NCI-H2029 (cell line): ENCODE data around the gene CCDC180.
"Not testable (repeated sequence)": the region's sequence is repeated elsewhere in the genome, so short reads cannot be mapped to it uniquely, and the experiment has no call there.

Experiments used
- DNase-seq: peaks from one replicate; lab custom pipeline; 2025; lab: John Stamatoyannopoulos, UW

The CCDC180 gene

DNA sequence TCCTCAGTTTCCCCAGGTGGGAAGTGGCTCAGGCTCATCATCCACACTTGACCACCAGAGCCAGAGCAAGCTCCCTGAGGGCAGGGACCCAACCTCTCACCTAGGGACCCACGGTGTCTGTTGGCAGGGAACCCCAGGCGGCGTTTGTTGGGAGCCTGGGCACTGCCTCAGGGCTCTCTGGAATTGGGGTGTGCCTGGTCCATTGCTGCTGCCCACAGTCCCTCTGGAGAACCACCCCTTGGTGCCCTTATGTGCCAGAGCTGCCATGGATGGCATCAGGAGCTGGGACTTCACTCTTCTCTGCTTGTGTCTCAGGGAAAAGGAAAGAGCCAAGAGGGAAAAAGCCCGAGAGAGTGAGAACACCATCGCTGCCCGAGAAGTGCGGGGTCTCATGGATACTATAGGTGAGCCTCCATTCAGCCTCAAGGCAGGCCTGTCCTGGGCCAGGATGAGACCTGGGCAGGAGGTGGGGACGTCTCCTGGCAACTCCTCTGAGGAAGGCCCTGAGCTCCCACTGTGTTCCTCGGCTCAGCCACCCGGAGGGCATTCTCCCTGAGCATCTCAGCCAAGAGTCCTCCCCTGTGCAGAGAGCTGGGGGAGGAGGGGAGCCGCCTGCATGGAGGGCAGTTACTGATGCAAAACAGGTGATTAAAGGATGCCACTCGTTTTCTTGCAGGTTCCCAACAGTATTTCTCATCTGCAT lies 4.5 kb downstream of the CCDC180 start:
- no peak for DNase-seq

DNA sequence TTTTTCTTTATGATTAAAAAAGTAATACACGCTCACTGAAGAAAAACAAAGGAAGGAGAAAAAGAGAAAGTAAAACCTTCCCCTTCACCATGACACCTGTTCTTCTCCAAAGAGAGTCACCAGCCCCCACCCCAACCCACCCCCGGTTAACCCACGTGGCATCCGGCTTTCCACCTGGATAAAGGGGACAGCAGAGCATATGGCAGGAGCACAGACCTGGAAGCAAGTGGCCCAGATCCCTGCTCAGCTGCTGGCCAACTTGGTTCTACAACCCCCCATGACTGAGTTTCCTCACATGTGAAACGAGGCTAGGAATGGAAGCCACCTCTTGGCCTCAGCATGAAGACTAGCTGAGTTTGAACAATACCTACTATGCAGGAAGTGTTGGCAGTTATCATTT lies 5.1 kb downstream of the CCDC180 start:
- DNase-seq = no peak

DNA sequence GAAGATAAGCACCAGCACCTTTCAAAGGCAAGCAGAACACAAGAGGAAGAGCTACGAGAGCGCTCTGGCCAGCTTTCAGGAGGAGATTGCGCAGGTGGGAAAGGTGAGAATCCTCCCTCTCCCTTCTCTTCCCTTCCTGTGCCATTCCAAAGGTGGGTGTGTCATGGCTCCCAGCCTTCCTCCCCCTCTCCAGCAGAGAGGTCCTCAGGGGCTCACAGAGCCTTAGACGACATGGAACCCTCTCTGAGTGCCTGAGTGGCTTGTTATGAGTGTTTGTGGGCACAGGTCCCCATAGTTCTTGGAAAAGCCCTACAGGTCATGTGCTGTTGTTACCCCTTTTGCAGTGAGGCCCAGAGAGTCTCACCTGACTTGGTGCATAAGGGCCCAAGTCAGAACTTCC lies 5.8 kb downstream of the CCDC180 start:
- DNase-seq = no peak

DNA sequence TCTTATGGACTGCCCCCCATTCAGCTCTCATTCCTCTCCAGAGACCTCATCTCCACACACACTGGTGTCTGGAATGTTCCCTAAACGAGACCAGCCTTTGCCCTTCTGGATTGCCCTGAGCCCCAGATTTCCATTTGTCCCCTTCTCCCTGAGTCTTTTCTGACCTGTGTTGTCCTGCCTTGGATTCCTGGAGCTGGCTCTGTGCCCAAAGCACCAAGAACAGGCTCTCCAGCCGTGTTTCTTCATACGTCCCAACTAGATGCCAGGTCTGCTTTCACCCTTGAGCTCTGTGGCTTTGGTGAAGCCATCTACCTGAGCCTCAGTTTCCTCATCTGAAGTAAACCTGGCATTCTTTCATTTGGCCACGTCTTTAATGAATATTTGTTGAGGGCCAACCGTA lies 6.3 kb downstream of the CCDC180 start:
- no peak for DNase-seq

DNA sequence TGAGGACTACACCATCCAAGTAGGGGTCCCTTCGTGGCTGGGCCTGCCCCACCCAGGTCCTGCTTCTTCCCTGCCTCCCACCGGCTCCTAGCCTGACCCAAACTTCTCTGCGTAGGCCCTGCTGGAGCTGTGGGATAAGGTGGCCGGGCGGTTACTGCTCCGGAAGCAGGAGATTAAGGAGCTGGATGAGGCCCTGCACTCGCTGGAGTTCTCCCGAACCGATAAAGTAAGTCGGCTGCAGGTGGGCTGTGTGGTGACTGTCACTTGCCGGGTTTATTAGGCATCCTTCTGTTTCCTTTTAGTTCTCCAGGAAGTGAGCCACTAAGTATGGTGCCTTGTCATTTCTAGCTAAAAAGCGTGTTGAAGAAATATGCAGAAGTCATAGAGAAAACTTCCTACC lies 7.0 kb downstream of the CCDC180 start:
- no peak for DNase-seq

DNA sequence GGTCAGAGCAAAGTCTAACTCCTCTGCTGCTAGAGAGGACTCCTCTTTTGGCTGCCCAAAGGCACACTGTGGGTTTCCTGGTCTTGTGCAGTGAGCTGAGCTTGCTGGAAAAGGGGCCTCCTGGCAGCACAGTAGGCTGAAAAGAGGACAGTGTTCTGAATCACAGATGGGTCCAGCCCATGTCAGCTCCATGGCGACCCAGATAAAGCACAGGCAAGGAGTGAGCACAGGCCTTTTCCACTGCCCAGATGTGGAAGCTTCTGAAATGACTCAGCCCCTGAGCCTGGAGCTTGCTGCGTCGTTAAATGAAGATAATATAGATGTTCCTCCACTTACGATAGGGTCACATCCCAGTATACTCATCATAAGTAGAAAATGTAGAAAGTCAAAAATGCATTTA lies 8.1 kb downstream of the CCDC180 start:
- no peak for DNase-seq

DNA sequence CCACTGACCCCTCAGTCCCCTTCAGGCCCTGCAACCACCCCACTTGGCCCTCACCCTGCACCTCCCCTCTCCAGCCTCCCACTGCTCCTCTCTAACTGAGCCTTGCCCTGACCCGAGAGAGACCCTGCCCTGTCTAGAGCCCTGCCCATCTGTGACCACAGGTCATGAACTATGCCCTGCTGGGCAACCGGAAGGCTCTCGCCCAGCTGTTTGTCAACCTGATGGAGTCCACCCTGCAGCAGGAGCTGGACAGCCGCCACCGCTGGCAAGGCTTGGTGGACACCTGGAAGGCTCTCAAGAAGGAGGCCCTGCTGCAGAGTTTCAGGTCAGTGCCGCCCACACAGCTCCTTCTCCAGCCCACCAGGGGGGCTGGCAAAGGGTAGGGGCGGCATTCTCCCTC lies 9.4 kb downstream of the CCDC180 start:
- no peak for DNase-seq

DNA sequence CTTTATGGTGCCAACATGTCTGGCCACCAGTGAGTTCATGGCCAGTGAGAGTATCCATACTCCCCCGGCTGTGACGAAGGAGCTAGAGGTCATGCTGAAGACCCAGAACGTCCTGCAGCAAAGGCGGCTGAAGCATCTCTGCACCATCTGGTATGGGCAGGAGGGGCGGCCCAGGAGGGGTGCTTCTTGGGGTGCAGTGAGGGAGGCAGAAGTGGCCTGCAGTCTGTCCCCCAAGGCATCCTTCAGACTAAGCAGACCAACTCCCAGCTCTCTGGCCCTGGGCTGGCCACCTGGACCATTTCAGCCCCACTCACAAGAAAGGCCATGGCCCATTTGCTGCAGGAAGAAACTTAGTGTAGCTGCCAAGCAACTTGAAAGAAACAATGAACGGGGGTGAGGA lies 11.0 kb downstream of the CCDC180 start:
- no peak for DNase-seq

DNA sequence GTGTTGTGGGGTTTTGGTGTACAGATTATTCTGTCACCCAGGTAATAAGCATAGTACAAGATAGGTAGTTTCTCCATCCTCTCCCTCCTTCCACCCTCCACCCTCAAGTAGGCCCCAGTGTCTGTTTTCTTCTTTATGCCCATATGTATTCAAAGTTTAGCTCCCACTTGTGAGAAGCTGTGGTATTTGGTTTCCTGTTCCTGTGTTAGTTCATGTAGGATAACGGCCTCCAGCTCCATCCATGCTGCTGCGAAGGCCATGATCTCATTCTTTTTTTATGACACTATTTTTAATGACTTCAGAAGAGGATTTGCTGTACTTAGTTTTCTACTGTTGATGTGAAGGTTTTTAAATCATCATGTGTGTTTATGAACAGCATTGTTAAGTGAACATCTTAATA lies 11.9 kb downstream of the CCDC180 start:
- DNase-seq = no peak

DNA sequence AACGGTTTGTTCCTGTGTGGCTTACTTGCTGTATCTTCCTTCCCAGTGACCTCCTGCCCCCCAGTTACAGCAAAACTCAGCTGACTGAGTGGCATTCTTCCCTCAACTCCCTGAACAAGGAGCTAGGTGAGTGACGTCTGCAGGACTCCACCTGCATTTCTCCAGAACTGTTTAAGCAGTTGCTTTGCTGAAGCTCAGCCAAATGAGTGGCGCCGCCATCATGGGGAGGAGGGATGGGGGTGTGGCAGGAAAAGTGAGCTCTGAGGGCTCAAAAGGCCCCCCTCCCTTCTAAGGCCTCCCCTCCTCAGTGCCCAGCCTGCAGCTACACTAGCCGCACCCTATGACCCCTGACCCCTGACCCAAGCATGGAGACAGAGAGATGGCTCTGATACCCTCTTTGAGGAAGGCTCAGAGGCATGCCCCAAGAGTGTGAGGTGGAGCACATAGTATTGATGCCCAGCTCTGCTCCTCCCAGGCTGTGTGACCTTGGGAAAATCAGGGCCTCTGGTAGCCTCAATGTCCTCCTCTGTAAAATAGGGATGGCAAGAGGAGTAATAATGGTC lies 12.7 kb downstream of the CCDC180 start:
- no peak for DNase-seq

DNA sequence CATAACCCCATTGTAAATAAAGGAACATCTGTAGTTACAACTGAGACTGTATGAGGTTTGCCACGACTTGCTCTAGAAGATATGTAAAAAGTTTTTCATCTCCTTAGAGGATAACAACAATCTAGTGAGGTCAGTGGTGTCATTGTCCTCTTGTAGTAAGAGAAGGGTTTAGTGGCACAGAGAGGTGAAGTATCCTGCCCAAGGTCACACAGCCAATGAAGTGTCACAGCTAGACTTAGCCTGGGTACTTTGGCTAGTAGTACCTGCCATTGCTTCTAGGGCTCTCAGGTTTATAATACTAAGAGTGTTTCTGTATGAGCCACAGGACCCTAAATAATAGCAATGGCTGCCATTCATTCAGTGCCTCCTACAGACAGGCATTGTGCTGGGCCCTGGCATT lies 13.8 kb downstream of the CCDC180 start:
- no peak for DNase-seq

DNA sequence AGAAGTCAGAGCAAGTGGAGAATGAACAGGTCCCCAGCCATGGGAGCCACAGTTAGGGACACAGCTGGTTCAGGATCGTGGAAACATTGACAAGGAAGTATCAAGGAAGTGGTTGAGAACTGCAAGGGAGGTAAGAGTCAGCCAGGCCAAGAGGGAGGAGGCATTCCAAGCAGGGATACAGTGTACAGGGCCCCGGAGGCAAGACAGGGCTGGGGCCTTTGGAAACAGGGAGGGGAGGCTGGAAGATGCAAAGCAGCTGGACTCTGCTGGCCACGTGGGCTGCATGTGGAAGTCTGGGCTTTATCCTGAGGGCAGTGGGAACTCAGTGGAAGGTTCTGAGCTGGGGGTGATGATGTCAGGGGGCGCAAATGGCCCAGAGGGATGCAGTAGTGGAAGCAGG lies 14.2 kb downstream of the CCDC180 start:
- DNase-seq = no peak

DNA sequence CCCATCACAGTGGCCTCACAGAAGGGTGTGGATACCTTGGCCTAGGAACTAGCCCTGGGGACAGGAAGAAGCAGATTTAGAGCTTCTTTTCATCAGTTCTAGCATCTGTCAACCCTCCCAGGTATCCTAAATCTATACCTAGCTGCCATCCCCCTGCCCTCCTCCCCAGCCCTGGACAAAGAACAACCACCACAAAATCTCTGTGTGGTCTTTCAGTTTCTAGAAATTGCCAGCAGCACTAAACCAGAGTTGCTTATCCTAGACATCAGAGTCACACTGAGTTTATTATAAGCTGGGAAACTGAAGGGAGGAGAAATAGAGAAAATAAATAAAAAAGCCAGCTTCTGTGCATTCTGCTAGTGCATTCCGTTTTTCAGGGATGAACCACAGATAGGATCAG lies 14.6 kb downstream of the CCDC180 start:
- no peak for DNase-seq

DNA sequence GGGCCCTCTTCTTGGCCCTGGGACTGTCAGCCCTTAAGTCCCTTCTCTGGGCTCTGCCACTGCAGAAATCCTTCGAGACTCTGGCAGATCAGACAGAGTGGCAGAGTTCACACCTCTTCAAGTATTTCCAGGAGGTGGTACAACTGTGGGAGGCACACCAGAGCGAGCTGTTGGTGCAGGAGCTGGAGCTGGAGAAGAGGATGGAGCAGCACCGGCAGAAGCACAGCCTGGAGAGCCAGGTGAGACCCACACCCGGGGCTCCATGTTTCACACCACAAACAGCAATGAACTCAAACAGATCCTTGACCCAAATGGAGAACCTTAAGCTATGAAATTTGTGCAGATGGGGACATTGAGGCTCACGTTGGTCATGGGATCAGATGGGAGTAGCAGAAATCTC lies 17.5 kb downstream of the CCDC180 start:
- DNase-seq = no peak

DNA sequence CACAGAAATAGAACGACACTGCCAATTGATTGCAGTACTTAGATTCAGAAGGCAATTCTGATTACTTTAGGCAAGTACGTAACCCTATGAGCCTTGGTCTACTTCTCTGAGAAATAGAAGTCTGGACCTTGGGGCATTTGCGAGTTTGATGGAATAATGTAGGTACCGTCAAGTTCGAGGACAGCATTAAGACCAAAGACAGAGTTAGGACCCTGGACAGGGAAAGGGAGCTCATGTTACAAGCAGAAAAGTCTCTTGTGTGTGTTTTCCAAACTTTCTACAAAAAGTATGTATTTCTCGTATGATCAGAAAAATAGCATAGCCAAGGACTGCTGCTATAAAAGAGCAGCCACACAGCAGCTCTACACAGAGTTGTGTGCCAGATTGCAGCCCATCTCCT lies 20.1 kb downstream of the CCDC180 start:
- DNase-seq = no peak

DNA sequence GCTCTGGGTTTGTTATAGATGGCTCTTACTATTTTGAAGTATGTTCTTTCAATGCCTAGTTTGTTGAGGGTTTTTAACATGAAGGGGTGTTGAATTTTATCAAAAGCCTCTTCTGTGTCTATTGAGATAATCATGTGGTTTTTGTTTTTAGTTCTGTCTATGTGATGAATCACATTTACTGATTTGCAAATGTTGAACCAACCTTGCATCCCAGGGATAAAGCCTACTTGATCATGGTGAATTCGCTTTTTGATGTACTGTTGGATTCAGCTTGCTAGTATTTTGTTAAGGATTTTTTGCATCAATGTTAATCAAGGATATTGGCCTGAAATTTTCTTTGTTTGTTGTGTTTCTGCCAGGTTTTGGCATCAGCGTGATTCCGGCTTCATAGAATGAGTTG lies 25.5 kb downstream of the CCDC180 start:
- no peak for DNase-seq

DNA sequence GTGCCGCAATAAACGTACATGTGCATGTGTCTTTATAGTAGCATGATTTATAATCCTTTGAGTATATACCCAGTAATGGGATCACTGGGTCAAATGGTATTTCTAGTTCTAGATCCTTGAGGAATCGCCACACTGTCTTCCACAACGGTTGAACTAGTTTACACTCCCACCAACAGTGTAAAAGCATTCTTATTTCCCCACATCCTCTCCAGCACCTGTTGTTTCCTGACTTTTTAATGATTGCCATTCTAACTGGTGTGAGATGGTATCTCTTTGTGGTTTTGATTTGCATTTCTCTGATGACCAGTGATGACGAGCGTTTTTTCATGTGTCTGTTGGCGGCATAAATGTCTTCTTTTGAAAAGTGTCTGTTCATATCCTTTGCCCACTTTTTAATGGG lies 28.2 kb downstream of the CCDC180 start:
- not testable (repeated sequence) for DNase-seq

DNA sequence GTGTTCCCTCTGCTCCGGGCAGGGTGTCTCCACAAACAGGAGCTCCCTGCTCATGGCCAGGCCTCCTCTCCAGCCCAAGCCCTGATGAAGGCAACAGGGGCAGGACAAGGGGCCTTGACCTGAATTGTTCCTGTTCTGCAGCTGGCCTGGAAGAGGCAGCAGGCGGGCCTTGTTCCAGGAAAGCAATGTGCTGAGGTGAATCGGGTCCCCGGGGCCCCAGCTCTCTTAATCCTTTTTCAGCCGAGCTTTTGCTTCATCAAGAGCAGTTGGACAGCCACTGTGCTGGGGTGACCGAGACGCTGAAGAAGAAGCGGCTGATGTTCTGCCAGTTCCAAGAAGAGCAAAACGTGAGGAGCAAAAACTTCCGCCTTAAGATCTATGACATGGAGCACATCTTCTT lies 41.4 kb downstream of the CCDC180 start:
- DNase-seq = no peak

DNA sequence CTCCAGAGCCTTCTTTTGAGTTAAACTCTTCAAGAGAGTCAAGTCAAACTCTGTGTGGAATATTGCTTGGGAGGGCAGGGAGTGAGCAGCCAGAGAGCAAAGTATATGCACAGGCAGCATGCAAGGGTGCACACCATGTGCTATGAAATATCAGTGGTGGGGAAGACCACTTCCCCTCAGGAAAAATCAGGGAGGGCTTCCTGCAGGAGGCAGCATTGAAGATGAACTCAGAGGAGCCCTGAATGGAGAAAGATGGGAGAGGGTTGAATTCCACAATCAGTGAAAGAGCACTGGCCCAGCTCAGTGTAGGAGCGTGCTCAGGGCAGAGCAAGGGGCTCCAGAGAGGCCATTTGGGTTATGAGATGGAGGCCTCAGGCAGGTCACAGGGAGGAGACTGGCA lies 41.9 kb downstream of the CCDC180 start:
- DNase-seq = no peak

DNA sequence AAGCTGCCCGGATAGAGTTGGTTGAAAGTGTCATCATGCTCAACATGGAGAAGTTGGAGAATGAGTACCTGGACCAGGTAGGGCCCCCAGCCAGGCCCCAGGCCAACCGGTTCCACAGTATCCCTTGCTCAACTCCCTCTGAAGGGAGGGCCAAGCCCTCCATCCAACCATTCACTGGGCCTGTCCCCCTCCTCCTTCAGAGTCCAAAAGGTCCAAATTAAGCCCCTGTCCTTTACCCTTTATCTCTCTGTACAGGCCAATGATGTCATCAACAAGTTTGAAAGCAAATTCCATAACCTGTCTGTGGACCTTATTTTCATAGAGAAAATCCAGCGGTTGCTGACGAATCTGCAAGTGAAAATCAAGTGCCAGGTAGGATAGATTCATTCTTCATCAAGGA lies 47.2 kb downstream of the CCDC180 start:
- DNase-seq = no peak

DNA sequence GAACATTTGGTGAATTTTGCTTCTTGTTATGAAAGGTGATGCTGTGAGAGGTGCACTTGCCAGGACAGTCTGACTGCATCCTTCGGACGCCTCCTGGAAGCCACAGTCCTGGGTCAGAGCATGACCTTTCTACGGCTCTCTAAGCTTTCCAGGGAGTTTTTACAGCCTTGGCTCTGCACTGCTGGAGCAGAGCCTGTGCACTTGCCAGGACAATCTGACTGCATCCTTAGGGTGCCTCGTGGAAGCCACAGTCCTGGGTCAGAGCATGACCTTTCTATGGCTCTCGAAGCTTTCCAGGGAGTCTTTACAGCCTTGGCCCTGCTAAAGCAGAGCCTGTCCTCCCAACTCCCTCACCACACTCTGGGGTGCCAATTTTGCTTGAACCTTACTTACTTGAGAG lies 49.6 kb downstream of the CCDC180 start:
- DNase-seq = no peak
